Glutamatergic neuron (in vitro differentiated cells): ENCODE measurements around the gene S100A13. TPM values are rescaled to one million over a fixed set of nuclear protein-coding genes. Genes with fewer than 3 reads are reported as not detected.

ENCODE experiments used
- DNase-seq: peaks from one replicate; pipeline ENCODE4 v3.0.0; 2022
- H3K27ac Mint-ChIP-seq: one replicate; pipeline ENCODE4 v1.8.0; 2020; ENCODE audit warnings: mild to moderate bottlenecking, mixed read lengths, inconsistent platforms; ENCODE audit not compliant: unreplicated experiment
- H3K27me3 Mint-ChIP-seq: one replicate; pipeline ENCODE4 v1.8.0; 2020; ENCODE audit warnings: mild to moderate bottlenecking, moderate library complexity, mixed read lengths, inconsistent platforms; ENCODE audit not compliant: unreplicated experiment
- H3K36me3 Mint-ChIP-seq: one replicate; pipeline ENCODE4 v1.8.0; 2020; ENCODE audit warnings: mild to moderate bottlenecking, mixed read lengths, inconsistent platforms; ENCODE audit not compliant: unreplicated experiment
- H3K4me1 Mint-ChIP-seq: one replicate; pipeline ENCODE4 v1.8.0; 2020; ENCODE audit warnings: mild to moderate bottlenecking, low read depth, mixed read lengths, inconsistent platforms; ENCODE audit not compliant: unreplicated experiment
- H3K4me3 Mint-ChIP-seq: one replicate; pipeline ENCODE4 v1.8.0; 2020; ENCODE audit warnings: mild to moderate bottlenecking, mixed read lengths, inconsistent platforms; ENCODE audit not compliant: unreplicated experiment
- H3K9me3 Mint-ChIP-seq: one replicate; pipeline ENCODE4 v1.8.0; 2020; ENCODE audit warnings: mild to moderate bottlenecking, moderate library complexity, mixed read lengths, inconsistent platforms; ENCODE audit not compliant: unreplicated experiment
- CTCF ChIP-seq: fragments of 200-600 bp; sonication (generic); IDR thresholded peaks from one replicate; pipeline ENCODE4 v1.5.0; 2021; ENCODE audit not compliant: partially characterized antibody, unreplicated experiment
- total RNA-seq: library from RNA; stranded (reverse); fragmentation: NEBNext Ultra II Directional; extraction: Animal tissue kit (Norgen Biotek cat#: 25700); gene quantifications from one replicate; pipeline ENCODE4 v1.2.1, GENCODE V29; 2021; ENCODE audit not compliant: unreplicated experiment

The S100A13 gene
- total RNA-seq, 1 donor from 2014 or later, result 92.8 TPM

DNA sequence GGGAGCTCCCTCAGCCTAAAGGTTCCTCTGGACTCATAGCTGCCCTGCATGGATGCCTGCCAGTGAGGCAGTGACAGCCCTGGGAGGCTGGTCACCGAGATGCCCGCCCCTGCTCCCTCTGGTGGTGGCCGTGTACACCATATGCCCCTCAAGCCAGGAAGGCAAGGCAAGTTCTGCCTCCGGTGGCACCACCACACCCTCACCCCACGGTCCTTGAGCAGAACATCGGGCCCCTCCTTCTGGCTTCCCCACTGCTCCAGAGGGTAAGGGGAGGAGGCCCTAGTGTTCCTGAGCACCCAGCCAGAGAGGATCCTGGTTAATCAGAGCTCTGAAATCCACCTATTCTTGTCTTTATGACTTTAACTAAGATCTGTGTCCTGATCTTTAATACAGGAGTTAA is 9.6 kb downstream of the S100A13 start:
- Mint-ChIP-seq H3K9me3 (no peaks in the 10 kb centered on the region), H3K27ac (no peak overlapping the region), H3K36me3 (peaks cover 6% of the 10 kb centered on the region), H3K4me1 (no peaks in the 10 kb centered on the region), H3K4me3 (no peak overlapping the region), H3K27me3 (peaks cover 5% of the 10 kb centered on the region)
- peak; percentile 75 for DNase-seq
- TF ChIP-seq CTCF, result peak; percentile 61

DNA sequence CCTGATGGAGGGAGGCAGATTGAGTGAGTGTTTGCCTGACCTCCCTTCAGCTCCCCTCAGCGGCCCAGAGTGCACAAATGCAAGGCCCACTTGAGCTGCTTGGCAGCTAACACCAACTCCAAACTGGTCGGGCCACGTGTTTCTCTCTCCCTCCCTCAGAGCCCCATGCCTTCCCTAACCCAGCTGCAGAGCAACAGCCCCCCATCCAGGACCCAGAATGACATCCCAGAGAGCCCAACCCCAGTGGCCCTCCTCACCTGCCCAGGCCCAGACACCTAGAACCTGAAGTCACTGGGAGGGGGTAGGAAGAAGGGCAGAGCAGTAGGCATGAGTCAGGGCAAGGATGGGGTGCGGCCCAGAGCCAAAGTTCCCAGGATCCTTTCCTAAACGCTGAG is 10.4 kb downstream of the S100A13 start:
- Mint-ChIP-seq H3K4me1 (no peaks in the 10 kb centered on the region), H3K4me3 (peak overlapping the region; percentile 42), H3K9me3 (no peaks in the 10 kb centered on the region), H3K27ac (peak overlapping the region; percentile 55), H3K27me3 (peaks cover 8% of the 10 kb centered on the region), H3K36me3 (peaks cover 6% of the 10 kb centered on the region)
- DNase-seq, result no peak
- no peak for TF ChIP-seq CTCF

GRCh38 chr1:153616144-153616916 is 11.0 kb downstream of the S100A13 start, which contains the start of gene S100A14:
S100A14 (minus strand) TSS chr1:153616325; CDS start chr1:153615858, 467 bp downstream.
- no peak for DNase-seq
- Mint-ChIP-seq H3K36me3 (peaks cover 6% of the 10 kb centered on the region), H3K9me3 (peaks cover 5% of the 10 kb centered on the region), H3K4me3 (peak within 1 kb of the TSS; percentile 42), H3K27me3 (peaks cover 8% of the 10 kb centered on the region), H3K4me1 (no peaks in the 10 kb centered on the region), H3K27ac (peak within 1 kb of the TSS; percentile 55)
- TF ChIP-seq CTCF, result no peak

GRCh38 chr1:153615406-153615805 is 11.9 kb downstream of the S100A13 start:
- H3K36me3 Mint-ChIP-seq, result peaks cover 6% of the 10 kb centered on the region
- peaks cover 6% of the 10 kb centered on the region for H3K9me3 Mint-ChIP-seq
- H3K27ac Mint-ChIP-seq, result no peak overlapping the region
- H3K4me1 Mint-ChIP-seq, result peaks cover under 1% of the 10 kb centered on the region
- no peak overlapping the region for H3K4me3 Mint-ChIP-seq
- DNase-seq, result no peak
- peaks cover 8% of the 10 kb centered on the region for H3K27me3 Mint-ChIP-seq
- no peak for TF ChIP-seq CTCF

DNA sequence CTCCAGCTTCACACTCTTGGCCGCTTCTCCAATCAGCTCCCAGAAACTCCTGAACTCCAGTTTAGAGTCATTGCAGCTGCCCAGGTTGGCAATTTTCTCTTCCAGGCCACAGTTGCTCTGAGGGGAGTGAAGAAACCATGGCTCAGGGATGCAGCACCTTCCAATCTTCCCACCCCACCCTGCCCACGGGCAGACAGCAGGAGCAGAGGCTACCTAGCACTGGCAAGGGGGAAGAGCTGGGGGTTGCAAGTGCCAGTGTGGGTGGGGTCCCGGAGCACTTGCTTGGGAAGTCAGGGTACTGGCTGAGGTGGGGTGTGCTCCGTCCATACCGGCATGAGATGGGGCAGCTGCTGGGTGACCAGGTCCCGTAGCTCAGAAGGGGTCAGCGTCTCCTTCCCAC is 12.4 kb downstream of the S100A13 start:
- H3K4me1 Mint-ChIP-seq, result peaks cover 2% of the 10 kb centered on the region
- no peak overlapping the region for H3K4me3 Mint-ChIP-seq
- DNase-seq, result no peak
- H3K36me3 Mint-ChIP-seq, result peaks cover 6% of the 10 kb centered on the region
- no peak for TF ChIP-seq CTCF
- H3K27me3 Mint-ChIP-seq, result peaks cover 9% of the 10 kb centered on the region
- H3K9me3 Mint-ChIP-seq, result peaks cover 6% of the 10 kb centered on the region
- H3K27ac Mint-ChIP-seq, result no peak overlapping the region
